ENCODE data around the gene CNTNAP2.

Gene CNTNAP2

GRCh38 chr7:148242294-148242821, 2125.8 kb downstream of the CNTNAP2 start:
- no peak for DNase-seq

- DNase-seq: no peak
Observed at GRCh38 chr7:148245381-148245780, 2128.8 kb downstream of the CNTNAP2 start.

- DNase-seq: no peak
Observed at GRCh38 chr7:148253629-148254028, 2137.0 kb downstream of the CNTNAP2 start.

- DNase-seq: no peak
Observed at GRCh38 chr7:148255333-148255732, 2138.7 kb downstream of the CNTNAP2 start.

- no peak for DNase-seq
Observed at GRCh38 chr7:148256433-148256832, 2139.8 kb downstream of the CNTNAP2 start.

GRCh38 chr7:148260599-148260998, 2144.0 kb downstream of the CNTNAP2 start:
- no peak for DNase-seq

GRCh38 chr7:148261523-148261922, 2144.9 kb downstream of the CNTNAP2 start:
- DNase-seq: no peak

GRCh38 chr7:148261996-148262688, 2145.5 kb downstream of the CNTNAP2 start:
- DNase-seq: no peak

- DNase-seq: peak; percentile 50
Observed at GRCh38 chr7:148262721-148263229, 2146.2 kb downstream of the CNTNAP2 start.

- peak; percentile 45 for DNase-seq
Observed at GRCh38 chr7:148264933-148265557, 2148.4 kb downstream of the CNTNAP2 start.

GRCh38 chr7:148265896-148266295, 2149.3 kb downstream of the CNTNAP2 start:
- no peak for DNase-seq

- DNase-seq: no peak
Observed at GRCh38 chr7:148266795-148267194, 2150.2 kb downstream of the CNTNAP2 start.

GRCh38 chr7:148270576-148270975, 2154.0 kb downstream of the CNTNAP2 start:
- DNase-seq: no peak

- DNase-seq: no peak
Observed at GRCh38 chr7:148274118-148274517, 2157.5 kb downstream of the CNTNAP2 start.

GRCh38 chr7:148275359-148275890, 2158.8 kb downstream of the CNTNAP2 start:
- DNase-seq: no peak

- DNase-seq: no peak
Observed at GRCh38 chr7:148276314-148277041, 2159.9 kb downstream of the CNTNAP2 start.

- DNase-seq: peak; percentile 46
Observed at GRCh38 chr7:148277042-148277660, 2160.6 kb downstream of the CNTNAP2 start.

GRCh38 chr7:148286150-148286549, 2169.5 kb downstream of the CNTNAP2 start:
- no peak for DNase-seq

GRCh38 chr7:148287538-148287937, 2170.9 kb downstream of the CNTNAP2 start:
- no peak for DNase-seq

GRCh38 chr7:148288592-148289151, 2172.1 kb downstream of the CNTNAP2 start:
- DNase-seq: no peak

GRCh38 chr7:148289630-148290029, 2173.0 kb downstream of the CNTNAP2 start:
- DNase-seq: no peak

- no peak for DNase-seq
Observed at GRCh38 chr7:148290538-148290937, 2173.9 kb downstream of the CNTNAP2 start.

Data from NCI-H1105 (cell line).